Stimulated activated CD4-positive, alpha-beta T cell treated with anti-CD3 and anti-CD28 coated beads, Interleukin-15, amount 100 ng/mL, for 48 hours (primary cell): Measurements from ENCODE around the gene DDX60.
"Not testable (repeated sequence)": the region's sequence is repeated elsewhere in the genome, so short reads cannot be mapped to it uniquely, and the experiment has no call there.

Experiments
- DNase-seq, 2 donors: peaks; one replicate each; pipeline ENCODE4 v3.0.0-alpha.2; 2020; ENCODE audit warnings: low read depth in 2 of 2

DDX60 gene

DNA sequence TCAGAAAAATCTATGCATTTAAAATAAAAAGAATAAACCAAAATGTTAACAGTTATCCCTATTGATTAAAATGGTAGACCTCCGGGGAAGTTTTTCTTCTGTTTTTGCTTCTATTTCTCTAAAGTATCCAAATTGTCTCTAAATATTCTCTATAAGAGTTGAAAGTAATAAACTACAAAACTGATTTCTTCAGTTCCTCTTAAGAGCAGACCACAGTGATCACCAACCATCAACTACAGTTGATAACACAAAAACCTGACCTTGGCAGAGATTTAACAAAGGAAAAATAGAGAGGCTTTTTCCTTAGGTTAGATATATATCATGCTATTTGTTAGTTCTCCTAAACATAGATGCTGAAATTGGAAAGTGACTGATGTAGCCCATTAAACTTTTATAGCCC lies 27.3 kb downstream of the DDX60 start:
- DNase-seq: no peak

DNA sequence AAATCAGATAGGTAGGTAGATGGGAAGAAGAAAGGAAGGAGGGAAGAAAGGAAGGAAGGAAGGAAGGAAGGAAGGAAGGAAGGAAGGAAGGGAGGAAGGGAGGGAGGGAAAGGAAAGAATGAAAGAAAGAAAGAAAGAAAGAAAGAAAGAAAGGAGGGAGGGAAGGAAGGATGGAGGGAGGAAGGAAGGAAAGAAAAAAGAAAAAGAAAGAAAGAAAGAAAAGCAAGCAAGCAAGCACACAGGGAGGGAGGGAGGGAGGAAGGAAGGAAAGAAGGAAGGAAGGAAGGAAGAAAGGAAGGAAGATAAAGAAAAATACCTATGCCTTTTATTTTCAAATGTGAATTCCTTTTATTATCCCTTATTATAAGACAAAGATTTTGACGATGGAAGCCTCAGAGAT lies 32.7 kb downstream of the DDX60 start:
- DNase-seq: not testable (repeated sequence)

- no peak for DNase-seq
Measured at GRCh38 chr4:168279556-168279955, 39.0 kb downstream of the DDX60 start.

- DNase-seq: no peak
Measured at GRCh38 chr4:168275836-168276235, 42.7 kb downstream of the DDX60 start.

DNA sequence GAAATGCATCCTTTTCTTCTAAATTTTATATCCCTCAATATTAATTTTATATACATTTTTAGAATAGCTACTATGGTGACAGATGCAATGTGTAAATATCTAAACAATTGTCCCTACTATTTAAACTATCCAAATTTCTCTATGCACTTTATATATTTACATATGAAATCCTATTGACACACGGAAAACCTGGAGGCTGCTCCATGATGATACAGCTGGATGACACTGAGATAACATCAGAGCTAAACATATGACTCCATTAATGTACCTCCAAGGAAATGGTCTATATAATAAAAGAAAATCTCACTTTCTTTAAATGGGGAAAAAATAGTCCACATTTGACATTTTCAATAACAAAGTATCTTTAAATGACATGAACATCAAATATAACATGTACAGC lies 43.7 kb downstream of the DDX60 start:
- DNase-seq: no peak

GRCh38 chr4:168273838-168274237 lies 44.7 kb downstream of the DDX60 start:
- DNase-seq: no peak

GRCh38 chr4:168272488-168272887 lies 46.1 kb downstream of the DDX60 start:
- no peak for DNase-seq

GRCh38 chr4:168269896-168270295 lies 48.7 kb downstream of the DDX60 start:
- no peak for DNase-seq

DNA sequence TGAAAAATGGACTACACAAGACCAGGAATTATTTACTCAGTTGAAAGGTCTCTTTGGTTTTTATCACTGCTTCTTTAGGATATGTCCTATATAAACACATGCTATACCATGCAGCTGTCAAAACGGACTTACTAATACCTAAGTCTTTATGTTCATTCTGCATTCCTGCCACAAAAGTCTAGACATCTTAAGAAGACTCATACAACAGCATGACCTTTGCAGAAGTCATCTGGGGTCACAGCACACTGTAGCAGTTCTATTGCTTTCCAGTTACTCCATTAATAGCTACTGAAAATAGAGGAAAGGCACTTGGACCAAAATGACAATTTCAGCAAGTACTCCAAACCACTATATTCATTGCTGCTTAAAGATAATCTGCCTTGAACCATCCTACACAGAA lies 53.2 kb downstream of the DDX60 start:
- no peak for DNase-seq

- no peak for DNase-seq
Measured at GRCh38 chr4:168264903-168265302, 53.6 kb downstream of the DDX60 start.

DNA sequence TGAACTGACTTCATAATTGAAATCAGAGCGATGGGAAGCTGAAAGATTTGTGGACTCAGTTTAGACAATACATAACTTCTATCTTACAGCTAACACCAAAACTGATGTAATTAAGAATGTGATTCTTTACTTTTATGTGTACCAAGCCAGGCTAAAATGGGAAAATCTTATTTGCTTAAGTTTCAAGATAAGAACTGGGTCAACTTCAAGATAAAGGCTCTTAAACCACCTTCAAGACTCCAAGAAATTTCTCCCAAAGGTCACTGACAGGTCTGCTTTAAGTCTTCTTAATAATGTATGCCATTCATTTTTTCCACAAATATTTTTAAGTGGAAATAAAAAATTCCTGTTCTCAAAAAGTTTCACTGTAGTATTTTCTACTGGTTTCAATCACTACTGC lies 55.5 kb downstream of the DDX60 start:
- no peak for DNase-seq

DNA sequence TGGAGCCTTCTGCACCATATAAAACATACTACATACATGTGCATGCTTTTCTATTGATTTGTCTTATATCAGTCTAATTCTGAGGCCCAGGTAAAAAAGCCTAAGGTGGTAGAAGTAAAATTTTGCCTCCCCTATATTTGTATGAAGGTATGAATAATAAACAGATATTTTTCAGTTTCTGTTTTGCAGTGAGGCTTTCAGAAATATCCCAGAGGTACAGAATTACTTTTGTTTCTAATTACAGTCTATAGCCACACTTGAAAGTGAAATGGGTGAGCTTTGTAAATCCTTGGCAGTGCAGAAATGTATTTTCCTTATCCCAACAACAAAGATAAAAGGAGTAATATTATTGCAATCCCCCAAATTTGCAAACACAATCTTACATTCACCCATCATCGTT lies 59.5 kb downstream of the DDX60 start:
- no peak for DNase-seq

- no peak for DNase-seq
Measured at GRCh38 chr4:168257768-168258167, 60.8 kb downstream of the DDX60 start.

- DNase-seq: no peak
Measured at GRCh38 chr4:168248176-168248710, 70.3 kb downstream of the DDX60 start.

DNA sequence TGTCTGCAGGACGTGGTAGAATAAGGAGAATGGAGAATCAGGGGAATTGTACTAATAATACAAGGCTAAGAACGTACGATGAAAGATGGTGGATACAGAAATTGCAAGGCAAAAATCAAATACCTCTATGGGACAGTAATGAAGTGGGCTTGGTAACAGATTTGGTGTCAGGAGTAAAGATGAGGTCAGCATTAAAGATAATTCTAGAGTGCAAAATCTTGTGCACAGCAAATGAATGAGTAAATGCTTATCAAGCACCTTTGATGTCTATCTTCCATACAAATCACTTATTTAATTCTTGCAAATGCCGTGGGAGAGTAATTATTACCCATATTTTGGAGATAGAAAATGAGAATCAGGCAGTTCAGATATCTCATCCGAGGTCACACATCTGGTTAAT lies 70.9 kb downstream of the DDX60 start:
- DNase-seq: no peak

GRCh38 chr4:168241953-168242352 lies 76.6 kb downstream of the DDX60 start:
- DNase-seq: no peak

DNA sequence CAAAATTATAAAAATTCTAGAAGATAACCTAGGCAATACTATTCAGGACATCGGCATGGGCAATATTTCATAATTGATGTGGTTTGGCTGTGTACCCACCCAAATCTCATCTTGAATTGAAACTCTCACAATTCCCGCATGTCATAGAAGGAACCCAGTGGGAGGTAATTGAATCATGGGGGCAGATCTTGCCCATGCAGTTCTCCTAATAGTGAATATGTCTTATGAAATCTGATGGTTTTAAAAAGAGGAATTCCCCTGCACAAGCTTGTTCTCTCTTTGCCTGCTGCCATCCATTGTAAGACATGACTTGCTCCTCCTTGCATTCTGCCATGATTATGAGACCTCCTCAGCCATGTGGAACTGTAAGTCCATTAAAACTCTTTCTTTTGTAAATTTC lies 77.7 kb downstream of the DDX60 start:
- no peak for DNase-seq

DNA sequence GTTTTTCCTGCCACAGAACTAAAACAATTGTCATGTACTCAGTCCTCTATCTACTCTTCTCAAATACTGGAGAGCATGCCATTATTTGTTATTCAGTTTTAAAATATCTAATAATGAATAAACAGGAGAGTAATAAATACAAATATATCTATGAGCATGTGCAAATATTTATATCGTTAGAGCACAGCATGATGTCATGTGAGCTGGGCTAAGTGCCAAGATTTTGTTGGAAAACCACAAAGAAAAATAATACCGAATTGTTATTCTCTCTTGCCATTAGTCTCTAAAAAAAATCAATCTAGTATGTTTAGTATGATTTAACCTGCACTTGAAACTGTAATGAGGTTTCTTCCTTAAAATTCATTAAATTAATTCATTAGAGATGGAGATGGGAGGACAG lies 97.3 kb downstream of the DDX60 start:
- no peak for DNase-seq

- DNase-seq: no peak
Measured at GRCh38 chr4:168220893-168221292, 97.7 kb downstream of the DDX60 start.

- no peak for DNase-seq
Measured at GRCh38 chr4:168218645-168219044, 99.9 kb downstream of the DDX60 start.

GRCh38 chr4:168213511-168213910 lies 105.0 kb downstream of the DDX60 start:
- DNase-seq: not testable (repeated sequence)

DNA sequence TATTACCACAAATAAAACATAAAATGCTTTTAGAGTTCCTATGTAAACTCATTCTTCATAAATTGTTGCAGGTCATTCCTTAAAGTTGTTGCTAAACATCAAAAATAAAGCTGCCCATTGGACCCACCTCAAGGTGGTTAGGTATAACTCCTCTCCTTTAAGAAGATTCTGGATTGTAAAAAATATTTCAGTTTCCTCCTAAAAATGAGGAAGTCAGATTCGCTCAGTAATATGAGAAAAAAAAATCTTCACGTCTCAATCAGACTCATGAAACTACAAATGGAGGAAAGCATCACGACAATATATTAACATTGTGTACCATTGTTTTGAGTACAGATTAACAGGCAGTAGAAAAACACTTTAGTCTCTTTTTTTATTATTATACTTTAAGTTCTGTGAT lies 105.9 kb downstream of the DDX60 start:
- DNase-seq: no peak

DNA sequence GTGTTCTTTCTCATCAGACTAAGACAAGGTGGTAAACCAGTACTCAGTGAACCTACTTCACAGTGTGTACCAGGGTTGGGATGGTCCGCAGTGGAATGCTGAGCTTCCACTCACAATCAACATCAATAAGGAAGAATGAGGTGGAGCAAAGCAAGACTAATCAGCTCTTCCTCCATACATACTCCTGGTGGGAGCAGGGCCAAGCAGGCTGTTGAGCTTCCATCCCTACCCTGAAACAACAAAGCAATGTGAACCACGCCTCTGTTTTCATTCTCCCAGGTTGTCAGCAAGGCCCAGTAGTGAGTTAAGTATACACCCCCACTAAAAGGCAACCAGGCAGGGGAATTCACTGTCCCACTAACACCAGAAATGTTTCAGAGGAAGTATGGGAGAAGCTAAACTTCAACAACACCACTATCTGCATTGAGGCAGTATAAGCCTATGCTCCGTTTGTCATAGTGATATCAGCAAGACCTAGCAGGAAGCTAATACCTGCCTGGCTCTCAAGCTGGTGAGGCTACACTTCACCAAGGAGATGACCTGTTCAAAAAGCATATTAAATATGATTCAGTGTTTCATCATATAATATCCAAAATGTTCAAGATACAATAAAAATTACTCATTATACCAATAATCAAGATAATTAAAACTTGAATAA lies 109.5 kb downstream of the DDX60 start:
- DNase-seq: no peak
